ENCODE measurements around the gene PSMC3IP.

GRCh38 chr17:42538482-42538881 is 39.0 kb downstream of the PSMC3IP start:
- TF ChIP-seq CTCF (IDR thresholded peaks at IDR 0.05; ENCODE audit: low read depth, low read length) (no peak), POLR2A (IDR thresholded peaks at IDR 0.05; ENCODE audit: extremely low read depth, insufficient read length) (no peak)

All from NB4 (cell line).